HEK293 (cell line): Measurements from ENCODE around the gene PHC3.

ENCODE experiments used
- CTCF ChIA-PET: fragments of 350-600 bp; formaldehyde crosslinking; extraction: SDS; loops from one replicate; lab custom pipeline; 2021; ENCODE audit warnings: antibody characterized with exemption; lab: Yijun Ruan, JAX
- POLR2A ChIA-PET: fragments of 300-600 bp; formaldehyde crosslinking; extraction: SDS; loops from one replicate; lab custom pipeline; 2020; ENCODE audit warnings: antibody characterized with exemption, inconsistent platforms; lab: Yijun Ruan, JAX
- H3K27ac ChIP-seq: fragments of 200-500 bp; sonication (Bioruptor generic); 2 replicates; pipeline ENCODE4 v1.5.1; 2014; ENCODE audit warnings: low read depth, low read length, control low read depth, inconsistent platforms; ENCODE audit errors: extremely low read depth
- H3K36me3 ChIP-seq, 2 experiments: fragments of 200-500 bp in 1 of 2; sonication (Bioruptor generic) in 1 of 2; 1 replicate in 1 of 2; 2 replicates in 1 of 2; pipeline ENCODE4 v1.5.1; 2014 to 2017; ENCODE audit warnings: inconsistent platforms in 2 of 2, low read length in 2 of 2; ENCODE audit not compliant: control insufficient read depth in 2 of 2, insufficient read depth in 1 of 2
- H3K4me1 ChIP-seq: fragments of 200-500 bp; sonication (Bioruptor generic); 2 replicates; pipeline ENCODE4 v1.5.1; 2014; ENCODE audit warnings: mild to moderate bottlenecking, low read length, inconsistent platforms; ENCODE audit not compliant: control insufficient read depth, insufficient read depth
- H3K4me3 ChIP-seq: 2 replicates; pipeline ENCODE4 v1.5.1; 2011; ENCODE audit warnings: low read depth, mild to moderate bottlenecking, control low read depth, low read length, moderate library complexity
- H3K9me3 ChIP-seq: fragments of 200-500 bp; sonication (Bioruptor generic); 2 replicates; pipeline ENCODE4 v1.5.1; 2014; ENCODE audit warnings: low read depth, low read length, inconsistent platforms; ENCODE audit not compliant: control insufficient read depth, insufficient read depth
- BCL11A ChIP-seq: fragments of 450-650 bp; formaldehyde crosslinking; IDR thresholded peaks from 2 replicates; pipeline ENCODE4 v1.5.1; 2016; ENCODE audit warnings: low read depth, missing biosample characterization, missing genetic modification characterization
- FEZF1 ChIP-seq: fragments of 450-650 bp; formaldehyde crosslinking; IDR thresholded peaks from 2 replicates; pipeline ENCODE4 v1.5.1; 2016; ENCODE audit warnings: missing biosample characterization, missing genetic modification characterization
- GFI1B ChIP-seq: fragments of 450-650 bp; formaldehyde crosslinking; IDR thresholded peaks from 2 replicates; pipeline ENCODE4 v1.5.1; 2016; ENCODE audit warnings: missing biosample characterization, missing genetic modification characterization
- GLI2 ChIP-seq: fragments of 450-650 bp; formaldehyde crosslinking; IDR thresholded peaks from 2 replicates; pipeline ENCODE4; 2017; ENCODE audit warnings: missing biosample characterization, missing genetic modification characterization, low read depth, borderline replicate concordance
- OSR2 ChIP-seq: fragments of 450-650 bp; formaldehyde crosslinking; IDR thresholded peaks from 2 replicates; pipeline ENCODE4 v1.5.1; 2016; ENCODE audit warnings: missing biosample characterization, missing genetic modification characterization
- PBX3 ChIP-seq: sonication (generic); formaldehyde crosslinking; IDR thresholded peaks from 2 replicates; pipeline ENCODE4 v1.8.1; 2022; ENCODE audit warnings: mild to moderate bottlenecking, moderate library complexity, missing genetic modification reagents
- PRDM2 ChIP-seq: fragments of 450-650 bp; formaldehyde crosslinking; IDR thresholded peaks from 2 replicates; pipeline ENCODE4 v1.5.1; 2016; ENCODE audit warnings: missing biosample characterization, missing genetic modification characterization, borderline replicate concordance
- SCRT2 ChIP-seq: fragments of 450-650 bp; formaldehyde crosslinking; IDR thresholded peaks from 2 replicates; pipeline ENCODE4 v1.5.1; 2016; ENCODE audit warnings: missing biosample characterization, missing genetic modification characterization
- ZBTB7A ChIP-seq: fragments of 450-650 bp; formaldehyde crosslinking; IDR thresholded peaks from 2 replicates; pipeline ENCODE4 v1.5.1; 2016; ENCODE audit warnings: low read depth, missing biosample characterization, missing genetic modification characterization
- ZNF10 ChIP-seq: fragments of 450-650 bp; formaldehyde crosslinking; IDR thresholded peaks from 2 replicates; pipeline ENCODE4 v1.5.1; 2017; ENCODE audit warnings: missing biosample characterization, missing genetic modification characterization
- ZNF114 ChIP-seq: fragments of 450-650 bp; formaldehyde crosslinking; IDR thresholded peaks from 2 replicates; pipeline ENCODE4 v1.5.0; 2017; ENCODE audit warnings: missing biosample characterization, missing genetic modification characterization
- ZNF138 ChIP-seq: fragments of 450-650 bp; formaldehyde crosslinking; IDR thresholded peaks from 2 replicates; pipeline ENCODE4 v1.5.1; 2016; ENCODE audit warnings: missing biosample characterization, missing genetic modification characterization, borderline replicate concordance
- ZNF184 ChIP-seq: fragments of 450-650 bp; IDR thresholded peaks from 2 replicates; pipeline ENCODE4 v1.5.1; 2018; ENCODE audit warnings: missing biosample characterization, mild to moderate bottlenecking, missing genetic modification characterization
- ZNF2 ChIP-seq: fragments of 450-650 bp; formaldehyde crosslinking; IDR thresholded peaks from 2 replicates; pipeline ENCODE4 v1.5.1; 2016; ENCODE audit warnings: missing biosample characterization, missing genetic modification characterization
- ZNF292 ChIP-seq: fragments of 450-650 bp; formaldehyde crosslinking; IDR thresholded peaks from 2 replicates; pipeline ENCODE4 v1.5.1; 2016; ENCODE audit warnings: low read depth, missing biosample characterization, missing genetic modification characterization, borderline replicate concordance
- ZNF335 ChIP-seq: fragments of 450-650 bp; formaldehyde crosslinking; conservative IDR thresholded peaks from 2 replicates; pipeline ENCODE4 v1.5.1; 2016; ENCODE audit warnings: missing biosample characterization, missing genetic modification characterization
- ZNF398 ChIP-seq: fragments of 450-650 bp; formaldehyde crosslinking; IDR thresholded peaks from 2 replicates; pipeline ENCODE4 v1.5.1; 2017; ENCODE audit warnings: missing biosample characterization, missing genetic modification characterization
- ZNF48 ChIP-seq: fragments of 450-650 bp; formaldehyde crosslinking; IDR thresholded peaks from 2 replicates; pipeline ENCODE4 v1.5.1; 2016; ENCODE audit warnings: missing biosample characterization, missing genetic modification characterization
- ZNF560 ChIP-seq: fragments of 450-650 bp; formaldehyde crosslinking; IDR thresholded peaks from 2 replicates; pipeline ENCODE4 v1.5.1; 2017; ENCODE audit warnings: missing biosample characterization, missing genetic modification characterization, borderline replicate concordance
- ZNF621 ChIP-seq: fragments of 450-650 bp; formaldehyde crosslinking; IDR thresholded peaks from 2 replicates; pipeline ENCODE4 v1.5.1; 2017; ENCODE audit warnings: missing biosample characterization, missing genetic modification characterization
- ZNF704 ChIP-seq: fragments of 450-650 bp; formaldehyde crosslinking; IDR thresholded peaks from 2 replicates; pipeline ENCODE4 v1.5.1; 2016; ENCODE audit warnings: missing biosample characterization, missing genetic modification characterization

Gene PHC3

GRCh38 chr3:170221924-170222646 lies 40.6 kb upstream of the PHC3 start, which contains the start of gene PRKCI (continued):
- TF ChIP-seq PBX3 (CRISPR knock-in tag) = 0 out of 2 replicates have a peak, but pooled peaks have one; percentile 43
- TF ChIP-seq, all 188 proteins: peak for 65

GRCh38 chr3:170220871-170221270 lies 39.3 kb upstream of the PHC3 start:
- ChIA-PET POLR2A (no interaction called here), CTCF (interaction anchor here (0.8 kb wide), 1 partner anchor 32 kb away, joined by 4 read pairs; no protein-coding TSS in a partner anchor)
- Histone ChIP-seq H3K4me1 (no peaks in the 10 kb centered on the region), H3K36me3 (no peaks in the 10 kb centered on the region), H3K27ac (no peak overlapping the region), H3K4me3 (no peak overlapping the region), H3K9me3 (no peaks in the 10 kb centered on the region)
- no peak for TF ChIP-seq FEZF1 (tag by site-specific recombination)
- no peak for TF ChIP-seq ZNF398 (tag by site-specific recombination)
- no peak for TF ChIP-seq ZNF335
- no peak for TF ChIP-seq ZNF138 (tag by site-specific recombination)
- no peak for TF ChIP-seq PRDM2
- TF ChIP-seq ZNF292 = no peak
- TF ChIP-seq ZNF10 (tag by site-specific recombination) = no peak
- TF ChIP-seq ZNF621 (tag by site-specific recombination) = no peak
- no peak for TF ChIP-seq ZNF2 (tag by site-specific recombination)
- TF ChIP-seq GFI1B = no peak
- TF ChIP-seq ZNF114 (tag by site-specific recombination) = no peak
- no peak for TF ChIP-seq ZNF48 (tag by site-specific recombination)
- TF ChIP-seq ZBTB7A (tag by site-specific recombination) = no peak
- TF ChIP-seq BCL11A = no peak
- TF ChIP-seq ZNF184 (tag by site-specific recombination) = no peak
- no peak for TF ChIP-seq ZNF560 (tag by site-specific recombination)
- TF ChIP-seq GLI2 (tag by site-specific recombination) = no peak
- TF ChIP-seq OSR2 (tag by site-specific recombination) = no peak
- no peak for TF ChIP-seq ZNF704
- no peak for TF ChIP-seq SCRT2 (tag by site-specific recombination)
